ENCODE measurements around the gene ENO4. TPM values are rescaled to one million over a fixed set of nuclear protein-coding genes. Genes with fewer than 3 reads are reported as not detected.
A peak's percentile ranks its signal among the peaks of the same experiment; 100 is the strongest.

The ENO4 gene
- total RNA-seq, 1 experiment from 2014 or later: not detected

DNA sequence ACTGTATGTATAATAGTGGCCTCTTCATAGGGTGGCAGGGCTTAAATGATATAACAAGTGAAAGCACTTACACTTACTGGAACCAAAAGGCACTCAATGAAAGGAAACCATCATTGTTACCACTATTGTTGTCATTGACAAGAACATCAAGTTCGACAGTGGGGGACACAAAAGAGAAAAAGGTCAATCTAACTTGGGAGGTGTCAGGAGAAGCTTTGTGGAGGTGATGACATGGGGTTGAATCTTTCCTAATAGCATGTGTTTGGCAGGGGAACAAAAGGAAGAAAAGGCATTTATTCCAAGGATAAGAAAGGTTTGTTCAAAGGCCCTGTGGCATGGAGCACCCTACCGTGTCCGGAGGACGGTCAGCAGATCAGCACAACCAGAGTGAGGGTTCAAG lies 18.2 kb upstream of the ENO4 start:
- no peak for DNase-seq
- Histone ChIP-seq H3K4me3 (ENCODE audit: low read depth, low read length) (no peak overlapping the region), H3K27me3 (replicated peaks; ENCODE audit: control insufficient read depth, insufficient read depth, low read length) (no peaks in the 10 kb centered on the region), H3K9me3 (no peaks in the 10 kb centered on the region), H3K4me1 (0 out of 2 replicates have a peak, but pooled peaks cover 7% of the 10 kb centered on the region), H3K36me3 (ENCODE audit: control insufficient read depth, insufficient read depth, low read length) (no peaks in the 10 kb centered on the region)
- no peaks in the 10 kb centered on the region for H3K36me3 Mint-ChIP-seq (ENCODE audit: insufficient read depth, unreplicated experiment)
- ChIA-PET CTCF (no interaction called here), POLR2A (no interaction called here)
- no peaks in the 10 kb centered on the region for H3K4me1 Mint-ChIP-seq (ENCODE audit: low read depth, unreplicated experiment)
- H3K27me3 Mint-ChIP-seq (ENCODE audit: insufficient read depth, unreplicated experiment): peaks cover 6% of the 10 kb centered on the region
- no peaks in the 10 kb centered on the region for H3K9me3 Mint-ChIP-seq (ENCODE audit: unreplicated experiment)
- no peak overlapping the region for H3K4me3 Mint-ChIP-seq (ENCODE audit: unreplicated experiment)
- no peak overlapping the region for H3K27ac Mint-ChIP-seq (ENCODE audit: unreplicated experiment)
- intact Hi-C loops (cut with micrococcal nuclease; ENCODE audit: unreplicated experiment): no loop called here
- no peak for TF ChIP-seq CTCF (IDR thresholded peaks at IDR 0.05; ENCODE audit: insufficient read depth in 1 of 2, low read depth in 1 of 2, low read length in 1 of 2, severe bottlenecking in 1 of 2, unreplicated experiment in 1 of 2)
- BruUV-seq (replicated peaks): no TSS peak

- Histone ChIP-seq H3K9me3 (no peaks in the 10 kb centered on the region), H3K27me3 (replicated peaks; ENCODE audit: control insufficient read depth, insufficient read depth, low read length) (no peaks in the 10 kb centered on the region), H3K4me1 (0 out of 2 replicates have a peak, but pooled peaks cover 7% of the 10 kb centered on the region), H3K36me3 (ENCODE audit: control insufficient read depth, insufficient read depth, low read length) (no peaks in the 10 kb centered on the region), H3K4me3 (ENCODE audit: low read depth, low read length) (no peak overlapping the region)
- H3K9me3 Mint-ChIP-seq (ENCODE audit: unreplicated experiment): no peaks in the 10 kb centered on the region
- intact Hi-C loops (cut with micrococcal nuclease; ENCODE audit: unreplicated experiment): no loop called here
- H3K4me1 Mint-ChIP-seq (ENCODE audit: low read depth, unreplicated experiment): no peaks in the 10 kb centered on the region
- no peak overlapping the region for H3K27ac Mint-ChIP-seq (ENCODE audit: unreplicated experiment)
- DNase-seq: no peak
- CTCF ChIA-PET: no interaction called here
- no peaks in the 10 kb centered on the region for H3K36me3 Mint-ChIP-seq (ENCODE audit: insufficient read depth, unreplicated experiment)
- POLR2A ChIA-PET: no interaction called here
- no peak overlapping the region for H3K4me3 Mint-ChIP-seq (ENCODE audit: unreplicated experiment)
- H3K27me3 Mint-ChIP-seq (ENCODE audit: insufficient read depth, unreplicated experiment): peaks cover 6% of the 10 kb centered on the region
- no peak for TF ChIP-seq CTCF (IDR thresholded peaks at IDR 0.05; ENCODE audit: insufficient read depth in 1 of 2, low read depth in 1 of 2, low read length in 1 of 2, severe bottlenecking in 1 of 2, unreplicated experiment in 1 of 2)
- no TSS peak for BruUV-seq (replicated peaks)
Observed at GRCh38 chr10:116831790-116832189, 17.5 kb upstream of the ENO4 start.

DNA sequence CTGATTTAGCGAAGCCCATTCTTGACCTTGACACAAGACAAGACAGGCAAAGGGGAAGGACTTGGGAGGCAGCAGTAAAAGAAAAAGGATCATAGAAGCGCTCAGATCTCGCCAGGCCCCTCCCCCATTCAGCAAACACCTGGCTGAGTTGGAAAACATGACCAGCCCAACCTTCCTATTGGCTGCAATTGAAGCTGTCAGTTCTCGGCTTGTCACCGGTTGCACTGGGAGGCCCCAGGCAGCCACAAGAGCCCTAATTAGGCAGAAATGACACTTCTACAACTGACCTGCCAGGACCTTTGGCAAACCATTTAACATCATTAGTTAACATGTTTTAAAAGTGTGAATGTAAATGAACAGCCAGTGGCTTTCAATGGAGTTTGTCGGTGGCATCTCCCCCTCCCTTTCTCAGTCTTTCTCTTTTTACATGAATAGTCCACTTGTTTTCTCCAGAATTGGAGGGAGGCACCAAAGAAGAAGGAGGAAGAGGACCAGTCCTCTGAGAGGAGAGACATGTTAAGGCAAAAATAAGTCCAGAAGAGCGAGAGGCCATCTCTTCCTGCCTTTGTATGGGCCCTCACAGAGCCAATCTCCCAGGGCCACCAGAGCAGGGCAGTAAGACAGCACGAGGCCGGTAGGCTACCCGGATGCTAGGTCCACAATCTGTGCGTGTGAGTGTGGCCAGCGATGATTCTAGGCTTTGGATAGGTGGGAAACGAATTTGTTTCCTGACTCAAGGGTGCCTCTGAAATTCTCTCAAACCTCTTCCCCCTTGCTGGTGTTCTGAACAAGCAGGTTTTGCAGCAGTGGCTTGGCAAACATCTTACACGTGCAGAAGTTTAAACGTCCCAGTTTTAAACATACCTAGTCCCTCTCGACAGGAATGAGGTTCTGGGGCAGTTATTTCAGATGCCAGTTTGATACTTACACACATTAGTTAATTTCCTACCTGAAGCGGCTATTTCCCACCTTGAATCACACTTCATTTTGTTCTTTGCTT lies 15.0 kb upstream of the ENO4 start:
- no peak overlapping the region for H3K27ac Mint-ChIP-seq (ENCODE audit: unreplicated experiment)
- DNase-seq: peak in 1 of 2 experiments; percentile 33
- no TSS peak for BruUV-seq (replicated peaks)
- H3K9me3 Mint-ChIP-seq (ENCODE audit: unreplicated experiment): no peaks in the 10 kb centered on the region
- no peak for TF ChIP-seq CTCF (IDR thresholded peaks at IDR 0.05; ENCODE audit: insufficient read depth in 1 of 2, low read depth in 1 of 2, low read length in 1 of 2, severe bottlenecking in 1 of 2, unreplicated experiment in 1 of 2)
- CTCF ChIA-PET: no interaction called here
- H3K4me3 Mint-ChIP-seq (ENCODE audit: unreplicated experiment): no peak overlapping the region
- no peaks in the 10 kb centered on the region for H3K36me3 Mint-ChIP-seq (ENCODE audit: insufficient read depth, unreplicated experiment)
- Histone ChIP-seq H3K36me3 (ENCODE audit: control insufficient read depth, insufficient read depth, low read length) (no peaks in the 10 kb centered on the region), H3K4me3 (ENCODE audit: low read depth, low read length) (no peak overlapping the region), H3K4me1 (0 out of 2 replicates have a peak, but pooled peaks cover 15% of the 10 kb centered on the region), H3K9me3 (no peaks in the 10 kb centered on the region), H3K27me3 (replicated peaks; ENCODE audit: control insufficient read depth, insufficient read depth, low read length) (no peaks in the 10 kb centered on the region)
- peaks cover 3% of the 10 kb centered on the region for H3K27me3 Mint-ChIP-seq (ENCODE audit: insufficient read depth, unreplicated experiment)
- POLR2A ChIA-PET: no interaction called here
- intact Hi-C loops (cut with micrococcal nuclease; ENCODE audit: unreplicated experiment): no loop called here
- no peaks in the 10 kb centered on the region for H3K4me1 Mint-ChIP-seq (ENCODE audit: low read depth, unreplicated experiment)
